Hepatocyte (in vitro differentiated cells): ENCODE measurements around the gene RIN2.

ENCODE experiments used
- EZH2 ChIP-seq: fragments of 200-600 bp; sonication (generic); IDR thresholded peaks from 2 replicates; pipeline ENCODE4 v1.6.1; 2016; ENCODE audit warnings: antibody characterized with exemption, mild to moderate bottlenecking, borderline replicate concordance
- TF ChIP-seq, protein P1 (sequence below): fragments of 200-600 bp; sonication (generic); IDR thresholded peaks from 2 replicates; pipeline ENCODE4 v1.5.1; 2016; ENCODE audit warnings: antibody characterized with exemption, mild to moderate bottlenecking; ENCODE audit not compliant: poor library complexity

DNA sequence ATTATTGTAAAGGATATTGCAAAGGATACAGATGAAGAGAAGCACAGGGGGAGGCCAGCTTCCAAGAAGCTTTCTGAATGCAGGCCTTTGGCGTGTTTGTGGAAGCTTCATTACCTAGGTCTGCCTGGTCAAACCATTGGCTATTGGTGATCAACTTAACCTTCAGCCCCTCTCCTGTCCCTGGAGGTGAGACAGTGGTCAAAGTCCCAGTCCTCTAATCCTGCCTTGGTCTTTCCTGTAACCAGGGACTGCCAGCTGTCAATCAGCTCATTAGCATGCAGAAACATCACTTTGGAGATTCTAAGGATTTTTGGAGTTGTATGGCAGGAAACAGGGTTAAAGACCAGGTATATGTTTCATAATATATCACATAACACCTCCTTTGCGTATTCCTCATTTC, 13.0 kb downstream of the RIN2 start:
- no peak for TF ChIP-seq EZH2
- TF ChIP-seq, protein P1, sequence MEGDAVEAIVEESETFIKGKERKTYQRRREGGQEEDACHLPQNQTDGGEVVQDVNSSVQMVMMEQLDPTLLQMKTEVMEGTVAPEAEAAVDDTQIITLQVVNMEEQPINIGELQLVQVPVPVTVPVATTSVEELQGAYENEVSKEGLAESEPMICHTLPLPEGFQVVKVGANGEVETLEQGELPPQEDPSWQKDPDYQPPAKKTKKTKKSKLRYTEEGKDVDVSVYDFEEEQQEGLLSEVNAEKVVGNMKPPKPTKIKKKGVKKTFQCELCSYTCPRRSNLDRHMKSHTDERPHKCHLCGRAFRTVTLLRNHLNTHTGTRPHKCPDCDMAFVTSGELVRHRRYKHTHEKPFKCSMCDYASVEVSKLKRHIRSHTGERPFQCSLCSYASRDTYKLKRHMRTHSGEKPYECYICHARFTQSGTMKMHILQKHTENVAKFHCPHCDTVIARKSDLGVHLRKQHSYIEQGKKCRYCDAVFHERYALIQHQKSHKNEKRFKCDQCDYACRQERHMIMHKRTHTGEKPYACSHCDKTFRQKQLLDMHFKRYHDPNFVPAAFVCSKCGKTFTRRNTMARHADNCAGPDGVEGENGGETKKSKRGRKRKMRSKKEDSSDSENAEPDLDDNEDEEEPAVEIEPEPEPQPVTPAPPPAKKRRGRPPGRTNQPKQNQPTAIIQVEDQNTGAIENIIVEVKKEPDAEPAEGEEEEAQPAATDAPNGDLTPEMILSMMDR: no peak
